HepG2 (cell line): Measurements from ENCODE around the gene ICE2. TPM values are rescaled to one million over a fixed set of nuclear protein-coding genes. Genes with fewer than 3 reads are reported as not detected.

ENCODE experiments used
- CBFB ChIP-seq: sonication (generic); formaldehyde crosslinking; IDR thresholded peaks from 2 replicates; pipeline ENCODE4 v1.4.0; 2020; ENCODE audit warnings: missing genetic modification reagents
- ESRRA ChIP-seq: sonication (generic); formaldehyde crosslinking; IDR thresholded peaks from 2 replicates; pipeline ENCODE4 v1.5.1; 2020; ENCODE audit warnings: mild to moderate bottlenecking, low read depth, missing genetic modification reagents
- HCFC1 ChIP-seq: fragments of 150-350 bp; IDR thresholded peaks from 2 replicates; pipeline ENCODE4 v1.6.1; 2014; ENCODE audit warnings: low read depth, low read length
- HIVEP1 ChIP-seq: sonication (generic); formaldehyde crosslinking; IDR thresholded peaks from 2 replicates; pipeline ENCODE4 v1.4.0; 2020; ENCODE audit warnings: mild to moderate bottlenecking, missing genetic modification reagents
- MIER3 ChIP-seq: IDR thresholded peaks from 2 replicates; pipeline ENCODE4 v1.6.1; 2016; ENCODE audit warnings: missing compliant biosample characterization, borderline replicate concordance
- NFKBIZ ChIP-seq: IDR thresholded peaks from 2 replicates; pipeline ENCODE4 v1.6.1; 2018; ENCODE audit warnings: missing genetic modification reagents, missing compliant biosample characterization
- RFX5 ChIP-seq: IDR thresholded peaks from 2 replicates; pipeline ENCODE4 v1.6.1; 2011; ENCODE audit warnings: low read depth, low read length, improper control_type of control experiment
- SALL1 ChIP-seq: sonication (generic); formaldehyde crosslinking; IDR thresholded peaks from 2 replicates; pipeline ENCODE4 v1.8.0; 2022; ENCODE audit warnings: mild to moderate bottlenecking, missing genetic modification reagents
- SIN3A ChIP-seq: IDR thresholded peaks from 2 replicates; pipeline ENCODE4 v1.6.1; 2011; ENCODE audit warnings: low read depth, mild to moderate bottlenecking, control low read depth, low read length, borderline replicate concordance
- SMARCE1 ChIP-seq: fragments of 450-650 bp; IDR thresholded peaks from 2 replicates; pipeline ENCODE4 v1.6.1; 2017; ENCODE audit warnings: borderline replicate concordance
- ZNF550 ChIP-seq: sonication (generic); formaldehyde crosslinking; IDR thresholded peaks from 2 replicates; pipeline ENCODE4 v1.4.0; 2020; ENCODE audit warnings: mild to moderate bottlenecking, missing genetic modification reagents, borderline replicate concordance
- ZNF556 ChIP-seq: sonication (generic); formaldehyde crosslinking; IDR thresholded peaks from 2 replicates; pipeline ENCODE4 v1.4.0; 2020; ENCODE audit warnings: mild to moderate bottlenecking, missing genetic modification reagents, borderline replicate concordance
- polyA plus RNA-seq, 8 experiments: library from polyadenylated mRNA; depleted of rRNA in 3 of 8; stranded (reverse) in 7 of 8; unstranded in 1 of 8; fragments of >200 nt; fragmentation: Illumina TruSeq in 4 of 8; extraction: Trizol in 4 of 8; gene quantifications; 2 replicates each; pipeline versions ENCODE4 v1.2.1 to v1.2.3, GENCODE V29; 2011 to 2016; ENCODE audit warnings: low read depth in 4 of 8, missing spikeins in 1 of 8, mixed read lengths in 1 of 8; ENCODE audit not compliant: insufficient read depth in 1 of 8
- total RNA-seq, 5 experiments: library from RNA; depleted of rRNA; stranded (reverse); fragments of >200 nt; fragmentation: Illumina TruSeq; extraction: Trizol; gene quantifications; 2 replicates each; pipeline ENCODE4 v1.2.3, GENCODE V29; 2016; ENCODE audit warnings: low read depth in 1 of 5
- TF ChIP-seq, protein P1 (sequence below): sonication (generic); formaldehyde crosslinking; IDR thresholded peaks from 2 replicates; pipeline ENCODE4 v1.5.1; 2020; ENCODE audit warnings: mild to moderate bottlenecking, missing genetic modification reagents, borderline replicate concordance
- TF ChIP-seq, protein P2 (sequence below): sonication (generic); formaldehyde crosslinking; IDR thresholded peaks from 2 replicates; pipeline ENCODE4 v1.4.0; 2020; ENCODE audit warnings: missing genetic modification reagents
- TF ChIP-seq, protein P3 (sequence below): sonication (generic); formaldehyde crosslinking; IDR thresholded peaks from 2 replicates; pipeline ENCODE4 v1.5.0; 2020; ENCODE audit warnings: mild to moderate bottlenecking, missing genetic modification reagents
- TF ChIP-seq, protein P4 (sequence below): sonication (generic); formaldehyde crosslinking; IDR thresholded peaks from 2 replicates; pipeline ENCODE4 v1.5.0; 2020; ENCODE audit warnings: mild to moderate bottlenecking, low read depth, missing genetic modification reagents, borderline replicate concordance
- TF ChIP-seq, protein P5 (sequence below): sonication (generic); formaldehyde crosslinking; IDR thresholded peaks from 2 replicates; pipeline ENCODE4 v1.4.0; 2020; ENCODE audit warnings: missing genetic modification reagents
- TF ChIP-seq, protein P6 (sequence below): sonication (generic); formaldehyde crosslinking; IDR thresholded peaks from 2 replicates; pipeline ENCODE4 v1.9.0; 2021; ENCODE audit warnings: missing genetic modification reagents, borderline replicate concordance

ICE2 gene
- total and polyA plus RNA-seq, 2 of the 13 experiments (the other 11 are each of a cell fraction or from before 2014, with no cell fraction given), result 24.8 to 26.4 TPM

DNA sequence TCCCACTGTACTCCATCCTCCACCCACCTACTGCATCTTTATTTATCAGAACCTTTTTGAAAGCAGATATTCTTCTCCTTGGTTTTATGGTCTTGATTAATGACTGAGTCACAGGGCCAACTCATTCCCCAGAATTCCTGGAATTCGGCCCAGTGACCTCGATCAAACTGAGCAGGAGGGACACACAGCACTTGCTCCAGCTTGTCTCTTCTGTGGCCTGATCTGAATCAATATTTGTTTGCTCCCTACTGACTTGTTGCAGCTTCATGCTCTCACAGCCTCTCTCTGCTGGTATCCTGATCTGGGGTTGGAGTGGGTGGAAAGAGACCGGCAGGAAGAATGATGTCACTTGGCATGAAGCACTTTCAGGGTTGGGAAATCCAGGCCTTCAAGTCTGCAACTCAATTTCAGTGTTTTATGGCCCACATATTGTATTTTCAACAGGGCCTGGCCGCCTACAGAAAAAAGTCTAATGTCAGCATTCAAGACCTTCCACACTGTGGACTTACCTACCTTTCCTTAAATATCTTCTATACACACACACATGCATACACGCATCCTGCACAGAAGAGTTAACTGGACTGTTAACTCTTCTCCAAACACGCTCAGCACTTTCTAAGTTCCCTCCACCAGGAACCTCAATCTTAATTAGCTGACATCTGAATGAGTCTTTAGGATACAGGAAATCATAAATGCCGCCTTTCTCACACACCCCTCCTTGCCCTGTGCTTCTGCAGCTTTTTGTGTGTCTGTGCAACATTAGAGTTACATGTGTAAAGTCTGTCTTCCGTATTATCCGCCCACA is 85.8 kb downstream of the ICE2 start (continued):
- TF ChIP-seq, protein P1, sequence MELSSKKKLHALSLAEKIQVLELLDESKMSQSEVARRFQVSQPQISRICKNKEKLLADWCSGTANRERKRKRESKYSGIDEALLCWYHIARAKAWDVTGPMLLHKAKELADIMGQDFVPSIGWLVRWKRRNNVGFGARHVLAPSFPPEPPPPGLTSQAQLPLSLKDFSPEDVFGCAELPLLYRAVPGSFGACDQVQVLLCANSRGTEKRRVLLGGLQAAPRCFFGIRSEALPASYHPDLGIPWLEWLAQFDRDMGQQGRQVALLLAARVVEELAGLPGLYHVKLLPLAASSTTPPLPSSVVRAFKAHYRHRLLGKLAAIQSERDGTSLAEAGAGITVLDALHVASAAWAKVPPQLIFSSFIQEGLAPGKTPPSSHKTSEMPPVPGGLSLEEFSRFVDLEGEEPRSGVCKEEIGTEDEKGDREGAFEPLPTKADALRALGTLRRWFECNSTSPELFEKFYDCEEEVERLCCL (CRISPR knock-in tag), result no peak
- TF ChIP-seq, protein P2, sequence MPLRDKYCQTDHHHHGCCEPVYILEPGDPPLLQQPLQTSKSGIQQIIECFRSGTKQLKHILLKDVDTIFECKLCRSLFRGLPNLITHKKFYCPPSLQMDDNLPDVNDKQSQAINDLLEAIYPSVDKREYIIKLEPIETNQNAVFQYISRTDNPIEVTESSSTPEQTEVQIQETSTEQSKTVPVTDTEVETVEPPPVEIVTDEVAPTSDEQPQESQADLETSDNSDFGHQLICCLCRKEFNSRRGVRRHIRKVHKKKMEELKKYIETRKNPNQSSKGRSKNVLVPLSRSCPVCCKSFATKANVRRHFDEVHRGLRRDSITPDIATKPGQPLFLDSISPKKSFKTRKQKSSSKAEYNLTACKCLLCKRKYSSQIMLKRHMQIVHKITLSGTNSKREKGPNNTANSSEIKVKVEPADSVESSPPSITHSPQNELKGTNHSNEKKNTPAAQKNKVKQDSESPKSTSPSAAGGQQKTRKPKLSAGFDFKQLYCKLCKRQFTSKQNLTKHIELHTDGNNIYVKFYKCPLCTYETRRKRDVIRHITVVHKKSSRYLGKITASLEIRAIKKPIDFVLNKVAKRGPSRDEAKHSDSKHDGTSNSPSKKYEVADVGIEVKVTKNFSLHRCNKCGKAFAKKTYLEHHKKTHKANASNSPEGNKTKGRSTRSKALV (CRISPR knock-in tag), result 0 out of 2 replicates have a peak, but pooled peaks have one; percentile 35
- TF ChIP-seq RFX5 (no peak), HIVEP1 (CRISPR knock-in tag) (no peak), ZNF550 (CRISPR knock-in tag) (no peak), SIN3A (no peak; the same call in 1 of the 2 replicates), HCFC1 (no peak), ZNF556 (CRISPR knock-in tag) (peak; percentile 67; the same call in 1 of the 2 replicates), MIER3 (CRISPR knock-in tag) (peak; percentile 97; the same call in 1 of the 2 replicates), SALL1 (CRISPR knock-in tag) (peak; percentile 98), SMARCE1 (no peak), ESRRA (CRISPR knock-in tag) (no peak), CBFB (CRISPR knock-in tag) (peak; percentile 59), NFKBIZ (CRISPR knock-in tag) (0 out of 2 replicates have a peak, but pooled peaks have one; percentile 31)
- TF ChIP-seq, protein P3, sequence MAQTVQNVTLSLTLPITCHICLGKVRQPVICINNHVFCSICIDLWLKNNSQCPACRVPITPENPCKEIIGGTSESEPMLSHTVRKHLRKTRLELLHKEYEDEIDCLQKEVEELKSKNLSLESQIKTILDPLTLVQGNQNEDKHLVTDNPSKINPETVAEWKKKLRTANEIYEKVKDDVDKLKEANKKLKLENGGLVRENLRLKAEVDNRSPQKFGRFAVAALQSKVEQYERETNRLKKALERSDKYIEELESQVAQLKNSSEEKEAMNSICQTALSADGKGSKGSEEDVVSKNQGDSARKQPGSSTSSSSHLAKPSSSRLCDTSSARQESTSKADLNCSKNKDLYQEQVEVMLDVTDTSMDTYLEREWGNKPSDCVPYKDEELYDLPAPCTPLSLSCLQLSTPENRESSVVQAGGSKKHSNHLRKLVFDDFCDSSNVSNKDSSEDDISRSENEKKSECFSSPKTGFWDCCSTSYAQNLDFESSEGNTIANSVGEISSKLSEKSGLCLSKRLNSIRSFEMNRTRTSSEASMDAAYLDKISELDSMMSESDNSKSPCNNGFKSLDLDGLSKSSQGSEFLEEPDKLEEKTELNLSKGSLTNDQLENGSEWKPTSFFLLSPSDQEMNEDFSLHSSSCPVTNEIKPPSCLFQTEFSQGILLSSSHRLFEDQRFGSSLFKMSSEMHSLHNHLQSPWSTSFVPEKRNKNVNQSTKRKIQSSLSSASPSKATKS, result no peak
- TF ChIP-seq, protein P4, sequence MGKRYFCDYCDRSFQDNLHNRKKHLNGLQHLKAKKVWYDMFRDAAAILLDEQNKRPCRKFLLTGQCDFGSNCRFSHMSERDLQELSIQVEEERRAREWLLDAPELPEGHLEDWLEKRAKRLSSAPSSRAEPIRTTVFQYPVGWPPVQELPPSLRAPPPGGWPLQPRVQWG (CRISPR knock-in tag), result no peak
- TF ChIP-seq, protein P5, sequence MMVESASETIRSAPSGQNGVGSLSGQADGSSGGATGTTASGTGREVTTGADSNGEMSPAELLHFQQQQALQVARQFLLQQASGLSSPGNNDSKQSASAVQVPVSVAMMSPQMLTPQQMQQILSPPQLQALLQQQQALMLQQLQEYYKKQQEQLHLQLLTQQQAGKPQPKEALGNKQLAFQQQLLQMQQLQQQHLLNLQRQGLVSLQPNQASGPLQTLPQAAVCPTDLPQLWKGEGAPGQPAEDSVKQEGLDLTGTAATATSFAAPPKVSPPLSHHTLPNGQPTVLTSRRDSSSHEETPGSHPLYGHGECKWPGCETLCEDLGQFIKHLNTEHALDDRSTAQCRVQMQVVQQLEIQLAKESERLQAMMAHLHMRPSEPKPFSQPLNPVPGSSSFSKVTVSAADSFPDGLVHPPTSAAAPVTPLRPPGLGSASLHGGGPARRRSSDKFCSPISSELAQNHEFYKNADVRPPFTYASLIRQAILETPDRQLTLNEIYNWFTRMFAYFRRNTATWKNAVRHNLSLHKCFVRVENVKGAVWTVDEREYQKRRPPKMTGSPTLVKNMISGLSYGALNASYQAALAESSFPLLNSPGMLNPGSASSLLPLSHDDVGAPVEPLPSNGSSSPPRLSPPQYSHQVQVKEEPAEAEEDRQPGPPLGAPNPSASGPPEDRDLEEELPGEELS (CRISPR knock-in tag), result peak; percentile 90; the same call in 1 of the 2 replicates
- TF ChIP-seq, protein P6, sequence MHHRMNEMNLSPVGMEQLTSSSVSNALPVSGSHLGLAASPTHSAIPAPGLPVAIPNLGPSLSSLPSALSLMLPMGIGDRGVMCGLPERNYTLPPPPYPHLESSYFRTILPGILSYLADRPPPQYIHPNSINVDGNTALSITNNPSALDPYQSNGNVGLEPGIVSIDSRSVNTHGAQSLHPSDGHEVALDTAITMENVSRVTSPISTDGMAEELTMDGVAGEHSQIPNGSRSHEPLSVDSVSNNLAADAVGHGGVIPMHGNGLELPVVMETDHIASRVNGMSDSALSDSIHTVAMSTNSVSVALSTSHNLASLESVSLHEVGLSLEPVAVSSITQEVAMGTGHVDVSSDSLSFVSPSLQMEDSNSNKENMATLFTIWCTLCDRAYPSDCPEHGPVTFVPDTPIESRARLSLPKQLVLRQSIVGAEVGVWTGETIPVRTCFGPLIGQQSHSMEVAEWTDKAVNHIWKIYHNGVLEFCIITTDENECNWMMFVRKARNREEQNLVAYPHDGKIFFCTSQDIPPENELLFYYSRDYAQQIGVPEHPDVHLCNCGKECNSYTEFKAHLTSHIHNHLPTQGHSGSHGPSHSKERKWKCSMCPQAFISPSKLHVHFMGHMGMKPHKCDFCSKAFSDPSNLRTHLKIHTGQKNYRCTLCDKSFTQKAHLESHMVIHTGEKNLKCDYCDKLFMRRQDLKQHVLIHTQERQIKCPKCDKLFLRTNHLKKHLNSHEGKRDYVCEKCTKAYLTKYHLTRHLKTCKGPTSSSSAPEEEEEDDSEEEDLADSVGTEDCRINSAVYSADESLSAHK, result no peak
